Body of pancreas (tissue), 4 donors: ENCODE data around the gene GH1.

Source experiments
- CTCF ChIP-seq, 7 experiments: fragments of 450-650 bp in 4 of 7; fragments of 200-600 bp in 3 of 7; sonication (generic) in 3 of 7; IDR thresholded peaks; one replicate each; pipeline ENCODE4 v1.5.1; 2016 to 2019; ENCODE audit warnings: antibody characterized with exemption in 7 of 7
- POLR2A ChIP-seq, 3 donors: fragments of 450-650 bp; IDR thresholded peaks; one replicate each; pipeline ENCODE4 v1.6.1; 2016; ENCODE audit warnings: antibody characterized with exemption in 3 of 3, mild to moderate bottlenecking in 2 of 3

GRCh38 chr17:63941162-63941561 is 22.5 kb upstream of the GH1 start:
- no peak for TF ChIP-seq POLR2A (IDR thresholded peaks at IDR 0.05)
- TF ChIP-seq CTCF (IDR thresholded peaks at IDR 0.05) = no peak
